ENCODE measurements around the gene USF1.
"Not testable (repeated sequence)": the region's sequence is repeated elsewhere in the genome, so short reads cannot be mapped to it uniquely, and the experiment has no call there.

The USF1 gene

GRCh38 chr1:161080441-161081405 is 34.9 kb upstream of the USF1 start:
- in situ Hi-C loops (cut with HindIII; ENCODE audit: low pct_ligation_motif_present, low pct_unique_long_range_greater_than_20kb, low sequenced_read_pairs): no loop called here
- DNase-seq: no peak

GRCh38 chr1:161079436-161080110 is 33.8 kb upstream of the USF1 start:
- in situ Hi-C loops (cut with HindIII; ENCODE audit: low pct_ligation_motif_present, low pct_unique_long_range_greater_than_20kb, low sequenced_read_pairs): no loop called here
- DNase-seq: no peak

- in situ Hi-C loops (cut with HindIII; ENCODE audit: low pct_ligation_motif_present, low pct_unique_long_range_greater_than_20kb, low sequenced_read_pairs): no loop called here
- DNase-seq: no peak
These were observed 31.6 kb upstream of the USF1 start for GRCh38 chr1:161077426-161077825.

- in situ Hi-C loops (cut with HindIII; ENCODE audit: low pct_ligation_motif_present, low pct_unique_long_range_greater_than_20kb, low sequenced_read_pairs): no loop called here
These were observed 30.6 kb upstream of the USF1 start for GRCh38 chr1:161076410-161076809.

GRCh38 chr1:161074676-161075368 is 29.0 kb upstream of the USF1 start:
- no peak for DNase-seq
- in situ Hi-C loops (cut with HindIII; ENCODE audit: low pct_ligation_motif_present, low pct_unique_long_range_greater_than_20kb, low sequenced_read_pairs): no loop called here

More at GRCh38 chr1:161076410-161076809, 30.6 kb upstream of the USF1 start:
- no peak for DNase-seq

GRCh38 chr1:161073474-161074121 is 27.8 kb upstream of the USF1 start:
- in situ Hi-C loops (cut with HindIII; ENCODE audit: low pct_ligation_motif_present, low pct_unique_long_range_greater_than_20kb, low sequenced_read_pairs): no loop called here
- DNase-seq: no peak

- in situ Hi-C loops (cut with HindIII; ENCODE audit: low pct_ligation_motif_present, low pct_unique_long_range_greater_than_20kb, low sequenced_read_pairs): no loop called here
- no peak for DNase-seq
These were observed 27.1 kb upstream of the USF1 start for GRCh38 chr1:161072751-161073449.

- in situ Hi-C loops (cut with HindIII; ENCODE audit: low pct_ligation_motif_present, low pct_unique_long_range_greater_than_20kb, low sequenced_read_pairs): no loop called here
- DNase-seq: peak; percentile 57
These were observed 26.2 kb upstream of the USF1 start for GRCh38 chr1:161071886-161072371.

- DNase-seq: no peak
- in situ Hi-C loops (cut with HindIII; ENCODE audit: low pct_ligation_motif_present, low pct_unique_long_range_greater_than_20kb, low sequenced_read_pairs): no loop called here
These were observed 25.0 kb upstream of the USF1 start for GRCh38 chr1:161070761-161071160.

- in situ Hi-C loops (cut with HindIII; ENCODE audit: low pct_ligation_motif_present, low pct_unique_long_range_greater_than_20kb, low sequenced_read_pairs): no loop called here
These were observed 24.0 kb upstream of the USF1 start, which contains the start of gene ARHGAP30 for GRCh38 chr1:161069731-161070270. Gene ARHGAP30 (minus strand): TSS chr1:161069891. CDS start chr1:161069624, 267 bp downstream.

GRCh38 chr1:161069241-161069640 is 23.5 kb upstream of the USF1 start:
- no peak for DNase-seq
- in situ Hi-C loops (cut with HindIII; ENCODE audit: low pct_ligation_motif_present, low pct_unique_long_range_greater_than_20kb, low sequenced_read_pairs): no loop called here

More at GRCh38 chr1:161069731-161070270, 24.0 kb upstream of the USF1 start, which contains the start of gene ARHGAP30:
- no peak for DNase-seq

- in situ Hi-C loops (cut with HindIII; ENCODE audit: low pct_ligation_motif_present, low pct_unique_long_range_greater_than_20kb, low sequenced_read_pairs): no loop called here
- DNase-seq: no peak
These were observed 22.8 kb upstream of the USF1 start for GRCh38 chr1:161068306-161069234.

- no peak for DNase-seq
- in situ Hi-C loops (cut with HindIII; ENCODE audit: low pct_ligation_motif_present, low pct_unique_long_range_greater_than_20kb, low sequenced_read_pairs): no loop called here
These were observed 20.9 kb upstream of the USF1 start for GRCh38 chr1:161066694-161067093.

GRCh38 chr1:161065681-161066080 is 19.9 kb upstream of the USF1 start:
- in situ Hi-C loops (cut with HindIII; ENCODE audit: low pct_ligation_motif_present, low pct_unique_long_range_greater_than_20kb, low sequenced_read_pairs); DNase-seq: not testable (repeated sequence)

- in situ Hi-C loops (cut with HindIII; ENCODE audit: low pct_ligation_motif_present, low pct_unique_long_range_greater_than_20kb, low sequenced_read_pairs); DNase-seq: not testable (repeated sequence)
These were observed 18.2 kb upstream of the USF1 start for GRCh38 chr1:161063936-161064335.

- no peak for DNase-seq
- in situ Hi-C loops (cut with HindIII; ENCODE audit: low pct_ligation_motif_present, low pct_unique_long_range_greater_than_20kb, low sequenced_read_pairs): no loop called here
These were observed 15.6 kb upstream of the USF1 start for GRCh38 chr1:161061419-161061818.
